ENCODE data around the gene RNASEL. TPM values are rescaled to one million over a fixed set of nuclear protein-coding genes. Genes with fewer than 3 reads are reported as not detected.

RNASEL gene
- total RNA-seq, 4 donors from 2014 or later, result 12.3 to 17.9 (median 15.3) TPM

- no peak for TF ChIP-seq POLR2A (IDR thresholded peaks at IDR 0.05)
- no peak for TF ChIP-seq CTCF (IDR thresholded peaks at IDR 0.05)
- WGBS, 2 donors, result 93 to 100% methylated on average over 1 of the region's 1 CpG
- H3K4me1 ChIP-seq, result peaks cover 21 to 52% of the 10 kb centered on the region in 2 donors
- H3K27ac ChIP-seq, result peak overlapping the region in 2 of 3 donors; percentile 44 to 49
- no peak for DNase-seq
- H3K36me3 ChIP-seq, result no peaks in the 10 kb centered on the region
- no peaks in the 10 kb centered on the region for H3K27me3 ChIP-seq
- H3K9me3 ChIP-seq, result no peaks in the 10 kb centered on the region
- intact Hi-C loops (cut with DNase I), result no loop called here
- H3K4me3 ChIP-seq (replicated peaks in 1 of 3), result no peak overlapping the region
Measured at GRCh38 chr1:182626527-182626926, 37.5 kb upstream of the RNASEL start.

GRCh38 chr1:182625719-182626504 is 36.9 kb upstream of the RNASEL start:
- H3K36me3 ChIP-seq, result no peaks in the 10 kb centered on the region
- DNase-seq, result no peak
- H3K27me3 ChIP-seq, result no peaks in the 10 kb centered on the region
- no peak overlapping the region for H3K4me3 ChIP-seq (replicated peaks in 1 of 3)
- peak overlapping the region in 2 of 3 donors; percentile 49 to 54 for H3K27ac ChIP-seq
- 10 to 42% methylated on average over 1 of the region's 1 CpG for WGBS, 2 donors
- intact Hi-C loops (cut with DNase I), result no loop called here
- peaks cover 20 to 48% of the 10 kb centered on the region in 2 donors for H3K4me1 ChIP-seq
- TF ChIP-seq CTCF (IDR thresholded peaks at IDR 0.05) (no peak), POLR2A (IDR thresholded peaks at IDR 0.05) (no peak)
- no peaks in the 10 kb centered on the region for H3K9me3 ChIP-seq

DNA sequence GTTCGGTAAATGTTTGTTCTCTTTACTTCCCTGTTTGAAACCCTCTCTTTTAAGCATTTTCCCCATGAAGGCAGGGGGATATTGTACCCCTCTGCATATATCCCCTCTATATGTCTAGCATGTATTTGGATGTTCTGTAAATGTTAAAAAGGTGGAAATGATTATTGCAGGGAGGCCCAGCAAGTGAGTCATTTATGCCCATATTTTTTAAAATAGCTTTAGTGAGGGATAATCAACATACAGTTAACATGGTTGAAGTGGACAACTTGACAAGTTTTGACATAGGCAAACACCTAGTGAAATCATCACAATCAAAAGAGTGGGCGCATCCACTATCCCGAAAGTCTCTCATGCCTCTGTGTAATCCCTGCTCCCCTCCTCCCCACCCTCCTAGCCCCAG is 36.0 kb upstream of the RNASEL start:
- TF ChIP-seq CTCF (IDR thresholded peaks at IDR 0.05) (no peak), POLR2A (IDR thresholded peaks at IDR 0.05) (no peak)
- DNase-seq, result no peak
- H3K9me3 ChIP-seq, result no peaks in the 10 kb centered on the region
- WGBS, 2 donors, result 90 to 91% methylated on average over 3 of the region's 3 CpGs
- H3K36me3 ChIP-seq, result no peaks in the 10 kb centered on the region
- H3K4me1 ChIP-seq, result peaks cover 15 to 39% of the 10 kb centered on the region in 2 donors
- no peak overlapping the region for H3K27ac ChIP-seq
- intact Hi-C loops (cut with DNase I), result no loop called here
- no peak overlapping the region for H3K4me3 ChIP-seq (replicated peaks in 1 of 3)
- H3K27me3 ChIP-seq, result no peaks in the 10 kb centered on the region

GRCh38 chr1:182624577-182624976 is 35.5 kb upstream of the RNASEL start:
- 33 to 34% methylated on average over 1 of the region's 1 CpG for WGBS, 2 donors
- no peaks in the 10 kb centered on the region for H3K9me3 ChIP-seq
- no peak overlapping the region for H3K4me3 ChIP-seq (replicated peaks in 1 of 3)
- H3K27me3 ChIP-seq, result no peaks in the 10 kb centered on the region
- DNase-seq, result no peak
- intact Hi-C loops (cut with DNase I), result no loop called here
- H3K36me3 ChIP-seq, result no peaks in the 10 kb centered on the region
- no peak overlapping the region for H3K27ac ChIP-seq
- TF ChIP-seq POLR2A (IDR thresholded peaks at IDR 0.05) (no peak), CTCF (IDR thresholded peaks at IDR 0.05) (no peak)
- H3K4me1 ChIP-seq, result peaks cover 15 to 37% of the 10 kb centered on the region in 2 donors

- intact Hi-C loops (cut with DNase I), result no loop called here
- no peak for DNase-seq
- H3K4me3 ChIP-seq (replicated peaks in 1 of 3), result no peak overlapping the region
- H3K27me3 ChIP-seq, result no peaks in the 10 kb centered on the region
- WGBS, 2 donors, result 69 to 76% methylated on average over 6 of the region's 6 CpGs
- no peaks in the 10 kb centered on the region for H3K9me3 ChIP-seq
- no peaks in the 10 kb centered on the region for H3K36me3 ChIP-seq
- peak overlapping the region in 1 of 3 donors; percentile 46 for H3K27ac ChIP-seq
- TF ChIP-seq POLR2A (IDR thresholded peaks at IDR 0.05) (no peak), CTCF (IDR thresholded peaks at IDR 0.05) (no peak)
- peaks cover 26 to 48% of the 10 kb centered on the region in 2 donors for H3K4me1 ChIP-seq
Measured at GRCh38 chr1:182622901-182623528, 34.0 kb upstream of the RNASEL start.
